ENCODE data around the gene FAM240A. TPM values are rescaled to one million over a fixed set of nuclear protein-coding genes. Genes with fewer than 3 reads are reported as not detected.
A peak's percentile ranks its signal among the peaks of the same experiment; 100 is the strongest.
"Not testable (repeated sequence)": the region's sequence is repeated elsewhere in the genome, so short reads cannot be mapped to it uniquely, and the experiment has no call there.

FAM240A gene
- total RNA-seq, 1 donor from 2014 or later, result not detected

DNA sequence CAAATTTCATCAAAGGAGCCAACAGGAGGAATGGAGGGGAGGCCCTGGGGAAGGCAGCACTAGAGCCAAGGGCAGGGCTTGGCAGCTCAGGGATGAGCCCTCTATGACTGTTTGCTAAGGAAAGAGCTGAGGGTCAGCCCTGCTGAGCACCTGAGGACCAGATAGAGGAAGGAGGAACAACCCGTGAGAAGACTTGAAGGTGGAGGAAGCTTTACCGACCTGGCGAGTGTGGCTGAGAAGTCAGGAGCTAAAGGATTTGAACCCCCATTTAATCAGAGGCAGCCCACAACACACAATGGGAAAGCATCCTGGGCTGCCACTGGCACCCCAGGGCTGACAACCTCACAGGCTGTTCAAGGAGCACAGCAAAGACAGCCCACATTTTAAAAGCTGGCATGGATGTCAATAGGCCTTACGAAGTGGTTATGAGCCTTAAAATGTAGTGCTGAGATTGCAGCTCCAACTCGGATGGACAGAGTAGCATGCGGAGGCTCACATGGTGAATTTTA is 25.5 kb upstream of the FAM240A start:
- DNase-seq (ENCODE audit: low spot score), result no peak

DNA sequence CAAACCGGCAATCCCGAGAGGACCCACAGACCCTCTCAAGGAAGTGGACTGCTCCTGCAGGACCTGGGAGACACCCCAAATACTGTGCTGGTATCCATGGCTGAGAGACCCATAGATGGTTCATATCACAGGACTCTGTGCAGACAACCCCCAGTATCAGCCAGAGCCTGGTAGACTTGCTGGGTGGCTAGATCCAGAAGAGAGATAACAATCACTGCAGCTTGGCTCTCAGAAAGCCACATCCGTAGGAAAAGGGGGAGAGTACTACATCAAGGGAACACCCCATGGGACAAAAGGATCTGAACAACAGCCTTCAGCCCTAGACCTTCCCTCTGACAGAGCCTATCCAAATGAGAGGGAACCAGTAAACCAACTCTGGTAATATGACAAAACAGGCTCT is 25.1 kb upstream of the FAM240A start:
- not testable (repeated sequence) for DNase-seq (ENCODE audit: low spot score)

DNA sequence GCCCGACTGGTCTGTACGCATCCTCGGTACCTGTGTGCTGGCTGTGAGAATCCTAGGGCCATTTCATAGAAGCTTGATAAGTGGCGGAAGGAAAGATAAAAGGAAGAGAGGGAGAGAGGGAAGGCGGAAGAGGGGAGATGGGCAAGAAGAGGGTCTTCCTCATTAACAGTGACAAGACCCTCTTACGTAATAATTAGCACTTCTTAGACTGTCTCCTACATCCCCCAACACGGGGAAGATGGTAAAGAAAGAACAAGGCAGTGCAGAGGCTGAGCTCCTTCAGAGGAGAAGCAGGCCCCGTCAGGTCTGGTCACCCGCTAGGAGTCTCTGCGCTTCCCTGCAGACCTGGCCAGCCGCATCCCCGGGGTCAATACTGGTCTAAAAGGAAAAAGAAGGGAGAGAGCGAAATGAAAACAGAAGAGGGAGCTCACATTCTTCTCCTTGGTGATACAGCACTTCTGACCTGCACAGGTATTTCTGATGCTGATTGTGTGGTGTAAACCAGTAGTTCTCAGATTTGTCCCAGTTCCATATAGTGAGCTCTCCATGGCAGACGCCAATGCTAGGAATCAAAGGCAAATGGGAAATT is 19.0 kb upstream of the FAM240A start:
- no peak for DNase-seq (ENCODE audit: low spot score)

DNA sequence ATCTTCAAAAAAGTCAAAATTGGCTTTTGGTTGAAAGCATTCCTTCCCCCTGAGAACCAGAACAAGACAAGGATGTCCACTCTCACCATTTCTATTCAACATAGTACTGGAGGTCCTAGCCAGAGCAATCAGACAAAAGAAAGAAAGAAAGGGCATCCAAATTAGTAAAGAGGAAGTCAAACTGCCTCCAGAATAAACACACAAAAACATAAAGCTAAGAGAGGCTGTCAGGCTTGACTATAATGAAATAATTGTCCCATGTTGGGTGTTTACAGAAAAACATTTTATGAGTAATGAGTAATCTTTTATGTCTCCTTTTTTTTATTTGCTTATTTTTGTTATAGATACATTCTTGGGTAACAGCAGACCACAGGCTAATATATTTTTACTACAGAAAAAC is 18.3 kb upstream of the FAM240A start:
- no peak for DNase-seq (ENCODE audit: low spot score)

DNA sequence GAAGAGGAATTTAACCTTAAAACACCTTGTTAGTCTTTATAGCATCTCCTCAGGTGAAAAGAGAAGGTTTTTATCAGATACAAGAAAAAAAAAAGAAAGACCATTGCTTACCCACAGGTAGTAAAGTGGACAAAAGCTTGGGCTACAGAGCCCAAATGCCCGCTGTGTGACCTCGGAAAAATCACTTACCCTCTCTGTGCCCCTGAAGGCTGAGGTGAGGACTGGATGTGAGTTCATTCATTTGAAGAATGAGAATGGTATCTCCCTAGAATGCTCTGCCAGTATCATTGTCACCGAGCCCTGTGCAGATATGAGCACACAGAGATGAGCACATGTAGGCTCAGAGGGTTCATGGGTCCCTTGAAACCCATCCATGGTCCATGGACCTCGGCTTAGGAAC is 17.6 kb upstream of the FAM240A start:
- DNase-seq (ENCODE audit: low spot score), result no peak

DNA sequence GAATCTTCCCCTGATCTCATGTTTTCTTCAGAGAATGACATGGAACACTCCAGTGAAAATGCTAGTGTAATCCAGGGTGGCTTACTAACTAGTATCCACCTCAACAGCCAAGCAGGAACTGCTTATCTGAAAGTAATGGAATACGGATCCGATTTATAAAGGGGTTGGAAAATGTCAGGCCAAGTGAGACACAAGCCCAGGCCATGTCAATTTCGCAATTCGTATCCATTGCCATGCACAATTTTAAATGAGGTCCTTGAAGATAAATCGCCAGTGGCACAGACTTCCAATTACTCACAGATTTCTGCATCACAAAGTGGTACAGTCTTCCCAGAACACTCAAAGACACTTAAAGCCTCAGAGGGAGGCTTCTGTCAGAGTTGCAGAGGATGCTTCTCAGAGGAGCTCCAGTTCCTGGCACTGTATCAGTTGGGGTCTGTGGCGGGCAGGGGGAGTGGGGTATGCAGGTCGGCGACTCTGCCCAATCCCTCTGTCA is 16.5 kb upstream of the FAM240A start:
- no peak for DNase-seq (ENCODE audit: low spot score)

DNA sequence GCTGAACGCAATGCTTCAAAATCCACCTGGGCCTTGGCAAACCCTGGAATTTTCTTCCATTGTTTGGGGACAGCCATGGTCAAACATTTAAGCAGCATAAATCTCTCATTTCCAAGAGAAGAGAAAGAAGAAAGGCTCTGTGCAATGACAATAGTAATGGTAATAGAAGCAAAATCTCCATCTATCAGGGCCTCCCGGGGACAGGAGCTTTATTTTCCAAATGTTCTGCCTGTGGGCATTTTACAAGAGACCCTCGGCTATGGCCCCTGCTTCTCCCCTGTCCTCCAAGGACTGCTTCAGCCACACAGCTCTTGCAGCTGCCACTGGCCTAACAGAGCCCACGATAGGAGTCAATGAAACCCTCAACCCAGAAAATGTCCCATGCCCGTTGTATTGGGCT is 12.7 kb upstream of the FAM240A start:
- no peak for DNase-seq (ENCODE audit: low spot score)

DNA sequence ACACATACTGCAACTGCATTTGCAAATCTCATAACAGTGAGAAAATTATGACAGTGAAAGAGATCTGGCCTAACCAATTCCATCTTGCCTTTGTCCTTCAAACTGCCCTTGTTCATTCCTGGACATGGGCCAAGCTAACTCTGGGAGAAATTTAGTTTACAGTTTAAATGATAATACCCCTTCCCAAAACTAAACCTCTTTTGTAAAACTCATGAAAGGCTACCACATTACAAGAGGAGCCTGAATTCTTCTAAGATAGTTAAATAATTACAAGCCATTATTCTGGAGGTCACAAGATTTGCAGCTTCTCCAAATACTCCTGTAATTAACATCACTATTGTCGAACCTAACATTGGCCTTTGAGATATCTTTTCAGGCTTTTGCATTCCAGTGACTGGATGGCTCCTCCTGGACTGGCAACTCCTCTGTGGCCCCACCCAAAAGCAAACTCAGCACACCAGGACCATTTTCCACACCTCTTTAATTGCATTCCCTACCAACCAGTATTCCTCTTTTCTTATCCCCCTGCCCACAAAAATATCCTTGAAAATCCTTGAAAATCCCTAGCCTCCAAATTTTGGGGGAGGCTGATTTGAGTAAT is 8.8 kb upstream of the FAM240A start:
- DNase-seq (ENCODE audit: low spot score), result no peak

DNA sequence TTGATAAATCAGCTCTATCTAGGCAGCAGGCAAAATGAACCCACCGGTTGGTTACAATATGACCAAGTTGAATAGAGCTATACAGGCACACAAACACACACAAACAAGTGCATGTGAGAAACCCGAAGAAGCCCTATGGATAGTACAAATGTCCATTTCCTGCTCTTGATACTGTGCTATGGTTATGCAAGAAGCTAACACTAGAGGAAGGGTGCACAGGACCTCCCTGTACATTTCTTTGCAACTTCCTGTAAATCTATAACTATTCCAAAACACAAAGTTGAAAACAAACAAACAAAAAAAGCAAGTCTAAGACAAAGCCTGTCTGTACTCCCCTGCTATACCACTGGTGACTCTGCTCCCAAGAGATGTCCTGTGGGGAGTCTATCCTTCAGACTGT is 8.2 kb upstream of the FAM240A start:
- DNase-seq (ENCODE audit: low spot score), result no peak

DNA sequence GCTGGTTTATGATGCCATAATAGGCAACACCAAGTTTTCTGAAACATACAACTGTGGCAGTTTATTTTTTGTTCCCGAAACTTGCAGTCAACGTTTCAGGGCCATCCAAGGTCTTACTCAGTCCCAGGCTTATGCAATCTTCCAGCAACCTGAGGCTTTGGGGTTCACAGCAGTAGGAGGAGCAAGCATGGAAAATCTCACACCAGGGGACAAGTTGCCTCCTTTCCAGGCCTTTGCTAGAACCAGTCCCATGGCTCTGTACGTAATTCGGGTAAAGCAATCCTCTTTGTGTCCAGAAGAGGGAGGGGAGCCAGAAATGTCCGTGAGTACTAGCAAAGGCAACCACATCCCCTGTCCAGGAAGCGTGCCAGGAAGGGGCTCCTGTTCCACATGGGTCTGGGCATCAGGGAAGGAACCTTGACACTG is 4.7 kb upstream of the FAM240A start:
- DNase-seq (ENCODE audit: low spot score), result no peak

DNA sequence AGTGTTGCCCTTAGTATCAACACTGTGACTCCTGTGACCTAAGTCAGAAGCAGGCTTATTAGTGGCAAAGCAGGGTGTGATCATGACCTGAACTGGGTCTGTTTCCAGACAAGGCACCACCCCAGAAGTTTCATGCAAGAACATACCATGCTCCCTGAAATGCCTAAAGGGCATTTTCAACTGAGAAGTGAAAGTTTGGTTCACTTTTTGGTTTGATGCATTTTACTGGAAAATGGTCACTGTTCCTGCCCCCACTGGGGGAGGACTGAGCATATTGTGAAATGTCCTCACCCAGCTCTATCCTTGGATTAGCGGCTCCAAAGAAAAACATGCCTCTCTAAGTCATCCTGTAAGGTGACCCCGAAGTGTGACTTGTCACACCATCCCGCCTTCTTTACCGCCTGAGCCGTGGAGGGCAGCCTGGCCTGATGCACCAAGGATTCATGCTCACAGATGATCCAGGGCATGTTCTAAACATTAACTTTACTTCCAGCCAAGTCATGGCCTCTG is 3.1 kb upstream of the FAM240A start:
- no peak for DNase-seq (ENCODE audit: low spot score)

DNA sequence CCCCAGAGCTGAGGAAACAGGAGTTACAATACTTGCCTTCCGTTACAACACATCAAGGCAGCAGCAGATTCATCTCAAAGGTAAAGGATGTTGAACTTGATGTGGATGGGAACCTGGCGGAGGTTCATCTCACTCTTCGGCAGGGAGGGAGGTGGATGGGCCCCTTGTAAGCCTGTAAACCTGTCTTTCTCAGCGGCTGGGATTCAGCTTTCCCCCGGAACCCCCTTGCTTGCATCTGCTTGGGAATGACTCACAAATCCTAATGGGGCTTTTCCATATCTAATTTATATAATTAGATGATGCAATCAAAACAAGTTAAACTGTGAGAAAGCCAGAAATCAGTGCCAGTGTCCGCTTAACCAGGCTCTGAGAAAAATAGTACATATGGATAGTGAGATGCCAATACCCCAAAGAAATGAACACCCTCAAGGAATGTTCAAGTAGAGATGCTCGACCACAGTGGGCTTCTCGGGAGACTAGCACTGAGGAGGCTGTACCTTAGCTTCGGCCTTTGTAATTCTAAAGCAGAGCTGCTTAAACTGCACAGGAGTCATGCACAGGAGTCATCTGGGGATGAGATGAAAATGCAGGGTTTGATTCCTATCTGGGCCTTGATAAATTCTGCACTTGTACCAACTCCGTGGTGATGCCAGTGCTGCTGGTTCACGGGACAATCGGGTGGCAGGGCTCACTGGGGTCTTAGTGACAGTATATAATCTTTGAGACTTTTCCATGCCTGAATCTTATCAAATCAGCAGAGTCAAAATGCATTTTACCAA is 2.2 kb upstream of the FAM240A start:
- no peak for DNase-seq (ENCODE audit: low spot score)

DNA sequence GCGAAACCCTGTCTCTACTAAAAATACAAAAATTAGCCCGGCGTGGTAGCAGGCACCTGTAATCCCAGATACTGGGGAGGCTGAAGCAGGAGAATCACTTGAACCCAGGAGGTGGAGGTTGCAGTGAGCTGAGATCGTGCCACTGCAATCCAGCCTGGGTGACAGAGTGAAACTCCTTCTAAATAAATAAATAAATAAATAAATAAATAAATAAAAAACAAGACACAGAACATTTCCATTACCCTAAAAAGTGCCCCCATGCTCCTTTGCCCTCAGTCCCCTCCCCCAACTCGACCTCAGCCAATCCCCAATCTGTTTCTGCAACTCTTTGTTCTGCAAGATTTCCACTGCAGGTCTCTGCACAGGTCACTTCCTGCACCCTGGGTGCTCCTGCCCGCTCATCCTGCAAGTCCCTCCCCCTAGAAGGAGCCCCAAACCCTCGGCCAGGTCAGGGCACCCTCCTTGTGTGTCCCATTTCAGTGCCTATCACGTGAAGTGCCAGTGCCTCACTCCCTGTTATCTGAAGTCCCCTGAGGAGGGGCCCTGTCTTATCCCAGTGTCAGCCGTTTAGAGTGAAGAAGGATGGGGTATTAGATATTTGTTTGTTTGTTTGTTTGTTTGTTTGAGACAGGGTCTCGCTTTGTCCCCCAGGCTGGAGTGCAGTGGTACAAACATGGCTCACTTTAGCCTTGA is 1.1 kb downstream of the FAM240A start:
- no peak for DNase-seq (ENCODE audit: low spot score)

DNA sequence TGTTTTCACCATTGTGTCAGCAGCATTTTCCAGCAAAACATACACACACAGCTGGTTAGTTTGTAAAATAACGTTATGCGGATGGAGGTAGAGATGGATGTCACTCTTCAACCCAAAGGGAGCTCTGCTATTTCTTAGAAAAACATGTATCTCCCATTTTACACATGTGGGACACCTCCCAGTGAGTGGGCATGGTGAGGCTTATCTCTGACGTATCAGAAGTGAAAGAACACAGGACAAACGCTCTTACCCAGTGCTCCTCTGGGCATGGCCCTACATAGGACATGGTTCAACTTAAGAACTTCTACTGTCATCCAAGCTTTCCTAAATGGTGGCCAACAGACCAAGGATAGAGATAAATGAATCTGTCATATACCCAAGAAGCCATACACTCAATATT is 2.1 kb downstream of the FAM240A start:
- DNase-seq (ENCODE audit: low spot score), result no peak

DNA sequence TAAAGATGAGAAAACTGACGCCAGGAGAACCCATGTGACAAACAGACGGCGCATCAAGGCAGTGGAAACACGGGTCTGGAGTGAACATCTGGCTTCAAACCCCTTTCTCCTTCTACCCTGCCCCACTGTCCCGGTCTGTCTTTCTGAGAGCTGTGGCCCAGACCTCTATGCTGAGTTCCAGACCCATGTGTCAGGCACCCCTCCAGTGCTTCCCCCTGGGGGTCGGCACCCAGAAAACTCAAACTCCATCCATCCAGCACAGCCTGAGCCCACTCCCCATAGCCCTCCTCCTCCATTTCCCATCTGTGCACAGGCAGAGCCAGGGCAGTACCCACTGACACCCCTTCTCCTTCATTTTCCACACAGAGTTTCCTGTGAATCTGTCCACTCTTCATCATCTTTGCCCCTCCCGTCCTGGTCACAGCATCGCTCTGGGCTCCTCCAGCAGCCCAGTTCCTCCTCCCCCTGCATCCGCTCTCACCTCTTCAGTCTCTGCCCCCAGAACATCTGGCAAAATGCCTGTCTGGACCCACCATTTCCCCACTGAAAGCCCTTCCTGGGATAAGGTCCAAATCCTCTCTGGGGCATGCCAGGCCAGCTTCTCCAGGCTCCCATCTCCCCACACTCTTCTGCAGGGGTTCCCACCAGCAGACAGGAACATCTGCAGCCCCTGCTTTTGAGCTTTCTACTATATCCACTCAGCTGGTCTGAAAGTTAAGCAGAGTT is 2.9 kb downstream of the FAM240A start:
- no peak for DNase-seq (ENCODE audit: low spot score)

DNA sequence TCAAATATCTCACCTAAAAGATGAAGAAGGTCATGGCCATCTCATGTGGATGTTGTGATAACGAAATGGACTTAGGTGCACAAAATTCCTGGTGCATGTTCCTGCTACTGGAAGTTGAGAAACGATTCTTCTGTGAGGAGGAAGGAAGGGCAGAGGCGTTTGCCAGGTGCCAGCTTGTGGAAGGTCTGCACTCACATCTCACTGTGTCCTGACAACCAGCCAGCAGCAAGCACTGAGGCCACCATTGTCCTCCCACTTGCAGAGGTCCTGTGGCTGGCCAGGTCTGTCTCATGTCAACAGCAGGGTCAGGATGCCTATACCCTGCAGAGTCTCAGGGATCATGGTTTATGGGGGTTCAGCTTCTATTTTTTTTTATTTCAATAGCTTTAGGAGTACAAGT is 3.7 kb downstream of the FAM240A start:
- DNase-seq (ENCODE audit: low spot score), result no peak

DNA sequence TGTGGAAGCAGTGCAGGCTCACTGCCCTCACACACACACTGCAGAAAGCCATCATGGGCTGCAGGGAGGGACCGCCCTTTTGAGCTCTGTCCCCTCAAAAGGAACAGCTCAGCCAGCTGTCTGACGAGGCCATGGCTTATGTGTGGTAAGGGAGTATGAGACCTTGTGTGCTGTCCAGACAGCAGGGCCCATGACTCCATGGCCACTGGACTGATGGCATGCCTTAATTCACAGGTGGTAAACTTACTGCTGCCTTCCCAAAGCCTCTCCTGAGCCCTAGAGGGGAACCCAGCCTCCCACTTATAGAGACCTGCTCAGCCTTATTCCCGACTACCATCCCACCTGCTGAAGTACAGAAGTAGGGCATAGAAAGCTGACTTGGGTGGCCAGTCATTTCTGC is 5.6 kb downstream of the FAM240A start:
- no peak for DNase-seq (ENCODE audit: low spot score)

DNA sequence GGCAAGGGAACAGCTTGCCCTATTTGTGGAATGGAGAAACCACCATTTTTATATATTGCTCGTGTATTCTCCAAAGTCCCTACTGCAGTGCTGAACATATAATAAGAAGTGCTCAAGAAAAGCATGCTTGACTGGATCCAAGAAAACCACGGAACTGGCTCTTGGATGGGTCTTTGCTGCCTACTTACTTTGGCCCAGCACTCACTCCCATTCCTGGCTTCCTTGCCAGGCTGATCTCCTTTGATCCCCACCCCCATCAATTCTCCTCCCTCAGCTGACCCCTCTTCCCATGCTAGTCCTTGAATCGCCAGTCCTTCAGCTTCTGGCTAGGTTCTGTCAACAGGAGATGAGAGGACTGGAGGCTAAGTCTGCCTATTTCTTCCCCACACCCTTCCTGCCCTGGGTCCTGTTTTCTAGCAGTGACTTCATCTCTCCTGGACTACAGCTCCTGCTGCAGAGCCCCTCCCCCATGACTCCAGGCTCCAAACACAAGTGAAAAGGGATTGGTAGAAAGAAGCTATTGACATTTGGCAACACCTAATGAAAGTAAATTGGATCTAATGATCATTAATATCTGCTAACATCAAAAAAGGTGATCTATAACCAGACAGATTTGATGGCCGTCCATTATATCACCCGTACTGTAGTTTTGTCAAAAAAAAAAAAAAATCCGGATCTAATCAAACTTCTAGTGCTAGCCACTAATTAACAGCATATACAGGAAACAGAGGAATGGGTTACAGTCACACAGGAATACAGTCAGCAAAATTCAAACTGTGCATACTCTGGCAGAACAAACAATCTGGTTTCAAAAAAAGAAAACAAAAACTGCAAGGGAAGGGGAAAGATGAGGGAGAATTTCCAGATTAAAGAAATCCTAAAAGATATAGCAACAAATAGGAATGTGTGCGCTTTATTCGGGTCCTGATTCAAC is 7.8 kb downstream of the FAM240A start:
- DNase-seq (ENCODE audit: low spot score), result peak; percentile 21

DNA sequence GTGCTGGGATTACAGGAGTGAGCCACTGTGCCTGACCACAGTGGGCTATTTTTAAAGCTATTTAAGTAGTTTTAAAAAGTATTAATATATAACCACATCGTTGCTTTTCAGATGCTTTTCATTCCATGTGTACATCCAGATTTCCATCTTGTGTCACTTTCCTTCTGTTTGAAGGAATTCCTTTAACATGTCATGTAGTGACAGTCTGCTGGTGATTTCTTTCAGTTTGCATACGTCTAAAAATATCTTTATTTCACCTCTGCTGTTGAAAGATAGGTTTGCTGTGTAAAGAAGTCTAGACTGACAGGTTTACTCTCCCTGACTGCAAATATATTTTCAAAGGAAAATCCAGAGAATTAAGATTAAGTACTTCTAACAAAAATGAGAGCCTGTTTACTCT is 12.2 kb downstream of the FAM240A start:
- no peak for DNase-seq (ENCODE audit: low spot score)

DNA sequence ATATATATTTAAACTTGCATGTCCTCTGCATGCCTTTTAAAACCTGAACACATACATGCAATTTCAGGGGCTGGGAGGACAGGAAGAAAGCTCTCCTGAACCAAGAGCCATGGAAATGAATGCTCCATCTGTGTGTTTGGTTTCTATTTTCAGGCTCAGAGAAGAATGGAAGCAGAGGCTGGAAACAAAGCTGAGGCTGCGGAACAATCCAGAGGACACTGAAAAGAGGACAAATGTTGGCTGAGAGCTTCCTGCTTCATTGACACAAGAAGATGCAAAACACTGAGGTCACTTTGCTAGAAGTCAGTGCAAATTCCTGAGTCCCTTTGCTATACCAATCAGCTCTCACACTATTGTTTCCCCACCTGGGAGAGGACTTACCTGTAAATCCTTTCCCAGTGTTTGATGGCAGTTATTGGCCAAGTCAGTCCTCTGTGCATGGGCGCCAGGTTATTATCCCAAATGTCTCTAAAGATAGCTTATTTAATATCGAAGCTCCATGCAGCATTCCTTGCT is 12.7 kb downstream of the FAM240A start:
- no peak for DNase-seq (ENCODE audit: low spot score)

Data from mucosa of gallbladder (tissue), 1 donor.